GM12874 (cell line): ENCODE results near the gene ADRA2B.

Source experiments
- CTCF ChIP-seq: IDR thresholded peaks from 2 replicates; pipeline ENCODE4 v1.5.1; 2011; ENCODE audit warnings: low read depth, mild to moderate bottlenecking, control low read depth, low read length, moderate library complexity; ENCODE audit not compliant: insufficient read depth

ADRA2B gene

GRCh38 chr2:96129528-96130120 is 13.3 kb upstream of the ADRA2B start:
- TF ChIP-seq CTCF = no peak

- no peak for TF ChIP-seq CTCF
Observed at GRCh38 chr2:96128456-96128855, 12.1 kb upstream of the ADRA2B start.

GRCh38 chr2:96124406-96125265 is 8.3 kb upstream of the ADRA2B start:
- TF ChIP-seq CTCF = no peak

- TF ChIP-seq CTCF = no peak
Observed at GRCh38 chr2:96123936-96124335, 7.6 kb upstream of the ADRA2B start.

- TF ChIP-seq CTCF = no peak
Observed at GRCh38 chr2:96123290-96123689, 6.9 kb upstream of the ADRA2B start.

- no peak for TF ChIP-seq CTCF
Observed at GRCh38 chr2:96122391-96122790, 6.0 kb upstream of the ADRA2B start.

- TF ChIP-seq CTCF = no peak
Observed at GRCh38 chr2:96121414-96121813, 5.0 kb upstream of the ADRA2B start.
